HL-60 (cell line): Measurements from ENCODE around the gene RFWD3.

ENCODE experiments used
- DNase-seq, 2 experiments: peaks; one replicate each; pipeline ENCODE4 v3.0.0-alpha.2; 2010 to 2020; ENCODE audit warnings: low read depth in 1 of 2, low spot score in 1 of 2
- H3K27ac ChIP-seq: fragments of 250-450 bp; sonication (Bioruptor Pico); replicated peaks from 2 replicates; pipeline ENCODE4 v1.5.1; 2020; ENCODE audit warnings: mild to moderate bottlenecking, moderate library complexity
- H3K27me3 ChIP-seq: fragments of 250-450 bp; sonication (Bioruptor Pico); 2 replicates; pipeline ENCODE4 v1.5.1; 2021; ENCODE audit warnings: mild to moderate bottlenecking, moderate library complexity; ENCODE audit not compliant: insufficient read depth, poor library complexity, severe bottlenecking
- H3K4me3 ChIP-seq: replicated peaks from 2 replicates; pipeline ENCODE4 v1.5.1; 2011; ENCODE audit warnings: mild to moderate bottlenecking, control low read depth, low read length; ENCODE audit not compliant: insufficient read depth
- CTCF ChIP-seq: IDR thresholded peaks from one replicate; pipeline ENCODE4 v1.5.1; 2011; ENCODE audit warnings: low read length, control low read depth, inconsistent platforms; ENCODE audit not compliant: insufficient read depth
- GABPA ChIP-seq: IDR thresholded peaks from 2 replicates; pipeline ENCODE4 v1.6.1; 2012; ENCODE audit warnings: low read depth
- POLR2AphosphoS5 ChIP-seq: IDR thresholded peaks from 2 replicates; pipeline ENCODE4 v1.6.1; 2012; ENCODE audit warnings: low read depth
- REST ChIP-seq: IDR thresholded peaks from 2 replicates; pipeline ENCODE4 v1.6.1; 2012; ENCODE audit warnings: low read depth; ENCODE audit not compliant: insufficient replicate concordance
- SPI1 ChIP-seq: IDR thresholded peaks from 2 replicates; pipeline ENCODE4 v1.6.1; 2012; ENCODE audit warnings: low read depth, mild to moderate bottlenecking, borderline replicate concordance

The RFWD3 gene

DNA sequence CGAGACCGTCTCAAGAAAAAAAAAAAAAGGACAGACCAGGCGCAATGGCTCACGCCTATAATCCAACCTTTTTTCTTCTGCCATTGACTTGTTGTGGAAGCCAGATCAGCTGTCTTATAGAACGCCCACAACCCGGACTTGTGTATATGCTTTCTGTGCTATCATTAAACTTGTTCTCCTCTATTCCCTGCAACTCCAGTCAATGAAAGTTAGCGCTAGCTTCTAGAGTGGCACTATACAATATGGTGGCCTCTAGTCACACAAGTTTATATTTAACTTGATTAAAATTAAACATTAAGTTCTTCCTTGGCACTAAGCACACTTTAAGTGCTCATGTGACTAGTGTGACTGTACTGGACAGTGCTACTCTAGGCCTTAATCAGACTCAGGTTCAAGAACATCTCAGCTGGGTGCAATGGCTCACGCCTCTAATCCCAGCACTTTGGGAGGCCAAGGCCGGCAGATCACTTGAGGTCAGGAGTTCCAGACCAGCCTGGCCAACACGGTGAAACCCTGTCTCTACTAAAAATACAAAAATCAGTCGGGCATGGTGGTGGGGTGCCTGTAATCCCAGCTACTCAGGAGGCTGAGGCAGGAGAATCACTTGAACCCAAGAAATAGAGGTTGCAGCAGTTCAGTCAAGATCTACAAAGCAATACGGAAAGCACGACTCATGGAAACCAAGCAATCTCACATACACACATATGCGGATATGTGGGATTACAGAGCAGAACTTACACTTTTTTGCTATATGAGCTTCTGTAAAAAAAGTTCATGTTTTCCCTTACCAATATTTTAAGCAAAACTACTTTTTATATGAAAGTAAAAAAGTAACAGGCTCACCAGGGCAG, 41.0 kb downstream of the RFWD3 start:
- H3K4me3 ChIP-seq: no peak overlapping the region
- DNase-seq: no peak
- H3K27ac ChIP-seq: no peak overlapping the region
- H3K27me3 ChIP-seq: no peaks in the 10 kb centered on the region
- no peak for TF ChIP-seq CTCF
- TF ChIP-seq POLR2AphosphoS5: no peak
- no peak for TF ChIP-seq GABPA
- TF ChIP-seq REST: no peak
- TF ChIP-seq SPI1: no peak

DNA sequence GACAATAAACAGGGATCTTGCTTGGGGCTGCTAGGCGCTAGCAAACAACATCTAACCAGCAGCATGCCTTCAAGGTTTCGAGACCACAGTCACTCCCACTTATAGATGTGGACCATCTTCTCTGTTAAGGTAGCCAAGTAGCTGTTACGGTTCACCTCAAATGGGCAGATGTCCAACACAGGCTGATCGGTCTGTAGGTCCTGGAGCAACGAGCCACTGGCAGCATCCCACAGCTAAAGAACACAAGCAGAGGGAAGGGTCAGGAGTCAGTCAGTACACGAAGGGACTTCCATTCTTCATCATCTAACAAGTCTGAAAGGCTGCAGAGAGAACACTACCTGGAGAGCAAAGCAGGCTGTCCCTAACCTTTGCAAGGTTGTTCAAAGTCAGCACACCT, 42.8 kb downstream of the RFWD3 start:
- no peak for TF ChIP-seq REST
- TF ChIP-seq POLR2AphosphoS5: no peak
- TF ChIP-seq GABPA: no peak
- no peak for TF ChIP-seq SPI1
- no peak for TF ChIP-seq CTCF
- no peaks in the 10 kb centered on the region for H3K27me3 ChIP-seq
- H3K4me3 ChIP-seq: no peak overlapping the region
- no peak overlapping the region for H3K27ac ChIP-seq
- no peak for DNase-seq

GRCh38 chr16:74623214-74623838, 43.4 kb downstream of the RFWD3 start:
- H3K27ac ChIP-seq: no peak overlapping the region
- peak; percentile 53 for TF ChIP-seq CTCF
- TF ChIP-seq POLR2AphosphoS5: no peak
- no peak for TF ChIP-seq SPI1
- TF ChIP-seq REST: no peak
- no peak for TF ChIP-seq GABPA
- DNase-seq: no peak
- H3K27me3 ChIP-seq: no peaks in the 10 kb centered on the region
- H3K4me3 ChIP-seq: no peak overlapping the region
